T-helper 17 cell (primary cell): ENCODE data around the gene LHPP. TPM values are rescaled to one million over a fixed set of nuclear protein-coding genes. Genes with fewer than 3 reads are reported as not detected.
A peak's percentile ranks its signal among the peaks of the same experiment; 100 is the strongest.

ENCODE experiments used
- ATAC-seq: fragments of 150-1000 bp; cut with Tn5 transposase; 2 replicates; pipeline ENCODE4 v1.10.0; 2021; ENCODE audit warnings: mild to moderate bottlenecking, moderate library complexity
- DNase-seq, 3 donors: peaks; one replicate each; pipeline versions ENCODE4 v3.0.0 to v3.0.0-alpha.2; 2020 to 2021
- H3K9me3 ChIP-seq: one replicate; pipeline ENCODE4 v1.7.0; 2013; ENCODE audit warnings: low read length, mild to moderate bottlenecking; ENCODE audit not compliant: control insufficient read depth, poor library complexity, severe bottlenecking
- H3K27ac Mint-ChIP-seq: one replicate; pipeline ENCODE4 v1.8.0; 2022; ENCODE audit warnings: mild to moderate bottlenecking, moderate library complexity, mixed read lengths
- H3K27me3 Mint-ChIP-seq: one replicate; pipeline ENCODE4 v1.8.0; 2022; ENCODE audit warnings: mixed read lengths
- H3K36me3 Mint-ChIP-seq: one replicate; pipeline ENCODE4 v1.8.0; 2022; ENCODE audit warnings: low read depth, mixed read lengths
- H3K4me1 Mint-ChIP-seq: one replicate; pipeline ENCODE4 v1.8.0; 2022; ENCODE audit warnings: mild to moderate bottlenecking, mixed read lengths
- H3K4me3 Mint-ChIP-seq: one replicate; pipeline ENCODE4 v1.8.0; 2022; ENCODE audit warnings: mild to moderate bottlenecking, moderate library complexity, mixed read lengths
- total RNA-seq, 4 donors: library from RNA in 2 of 4; stranded (reverse) in 2 of 4; gene quantifications; one replicate each; pipeline ENCODE4 v1.2.3 and lab custom pipeline; 2022 to 2026

Gene LHPP
- total RNA-seq, 2 donors from 2014 or later = 19.9 to 21.1 TPM

- no peaks in the 10 kb centered on the region for H3K9me3 ChIP-seq
- Mint-ChIP-seq H3K27me3 (no peaks in the 10 kb centered on the region), H3K36me3 (peaks cover 3% of the 10 kb centered on the region), H3K4me1 (peaks cover 10% of the 10 kb centered on the region), H3K4me3 (no peak overlapping the region), H3K27ac (peak overlapping the region; percentile 77)
- no peak for ATAC-seq
- no peak for DNase-seq
These were observed 21.3 kb downstream of the LHPP start for GRCh38 chr10:124482876-124483275.

GRCh38 chr10:124484031-124484430 is 22.4 kb downstream of the LHPP start:
- H3K4me3 Mint-ChIP-seq = no peak overlapping the region
- no peak for ATAC-seq
- H3K27ac Mint-ChIP-seq = no peak overlapping the region
- no peak for DNase-seq
- peaks cover 3% of the 10 kb centered on the region for H3K36me3 Mint-ChIP-seq
- no peaks in the 10 kb centered on the region for H3K27me3 Mint-ChIP-seq
- peaks cover 10% of the 10 kb centered on the region for H3K4me1 Mint-ChIP-seq
- no peaks in the 10 kb centered on the region for H3K9me3 ChIP-seq

- Mint-ChIP-seq H3K36me3 (peaks cover 3% of the 10 kb centered on the region), H3K4me1 (peaks cover 10% of the 10 kb centered on the region), H3K4me3 (no peak overlapping the region), H3K27ac (no peak overlapping the region), H3K27me3 (no peaks in the 10 kb centered on the region)
- ATAC-seq (no peak), DNase-seq (no peak)
- no peaks in the 10 kb centered on the region for H3K9me3 ChIP-seq
These were observed 23.0 kb downstream of the LHPP start for GRCh38 chr10:124484661-124485060.

- DNase-seq = no peak
- no peaks in the 10 kb centered on the region for H3K27me3 Mint-ChIP-seq
- H3K36me3 Mint-ChIP-seq = peaks cover 7% of the 10 kb centered on the region
- ATAC-seq = no peak
- H3K27ac Mint-ChIP-seq = no peak overlapping the region
- no peak overlapping the region for H3K4me3 Mint-ChIP-seq
- no peaks in the 10 kb centered on the region for H3K9me3 ChIP-seq
- H3K4me1 Mint-ChIP-seq = peaks cover 8% of the 10 kb centered on the region
These were observed 25.0 kb downstream of the LHPP start for GRCh38 chr10:124486635-124487034.

- ATAC-seq = no peak
- Mint-ChIP-seq H3K27me3 (no peaks in the 10 kb centered on the region), H3K36me3 (peaks cover 4% of the 10 kb centered on the region), H3K4me1 (peaks cover 3% of the 10 kb centered on the region), H3K4me3 (no peak overlapping the region), H3K27ac (no peak overlapping the region)
- H3K9me3 ChIP-seq = no peaks in the 10 kb centered on the region
- DNase-seq = no peak
These were observed 29.5 kb downstream of the LHPP start for GRCh38 chr10:124491105-124491504.

GRCh38 chr10:124492266-124492665 is 30.6 kb downstream of the LHPP start:
- H3K27ac Mint-ChIP-seq = no peak overlapping the region
- no peak for ATAC-seq
- H3K36me3 Mint-ChIP-seq = peaks cover 4% of the 10 kb centered on the region
- H3K4me1 Mint-ChIP-seq = peaks cover 3% of the 10 kb centered on the region
- no peak for DNase-seq
- no peaks in the 10 kb centered on the region for H3K27me3 Mint-ChIP-seq
- H3K9me3 ChIP-seq = no peaks in the 10 kb centered on the region
- H3K4me3 Mint-ChIP-seq = no peak overlapping the region

GRCh38 chr10:124493214-124493882 is 31.7 kb downstream of the LHPP start:
- H3K9me3 ChIP-seq = no peaks in the 10 kb centered on the region
- peak overlapping the region; percentile 80 for H3K27ac Mint-ChIP-seq
- DNase-seq (no peak), ATAC-seq (no peak)
- H3K27me3 Mint-ChIP-seq = no peaks in the 10 kb centered on the region
- H3K4me3 Mint-ChIP-seq = no peak overlapping the region
- peaks cover 3% of the 10 kb centered on the region for H3K4me1 Mint-ChIP-seq
- H3K36me3 Mint-ChIP-seq = peaks cover 4% of the 10 kb centered on the region

GRCh38 chr10:124494046-124494807 is 32.6 kb downstream of the LHPP start:
- Mint-ChIP-seq H3K4me1 (peaks cover 3% of the 10 kb centered on the region), H3K36me3 (peaks cover 4% of the 10 kb centered on the region), H3K4me3 (peak overlapping the region; percentile 80), H3K27me3 (no peaks in the 10 kb centered on the region), H3K27ac (peak overlapping the region; percentile 80)
- DNase-seq (no peak), ATAC-seq (no peak)
- H3K9me3 ChIP-seq = no peaks in the 10 kb centered on the region

- Mint-ChIP-seq H3K36me3 (no peaks in the 10 kb centered on the region), H3K4me1 (peaks cover 3% of the 10 kb centered on the region), H3K27ac (no peak overlapping the region)
These were observed 33.5 kb downstream of the LHPP start for GRCh38 chr10:124495162-124495561.

GRCh38 chr10:124495725-124496124 is 34.1 kb downstream of the LHPP start:
- Mint-ChIP-seq H3K27me3 (no peaks in the 10 kb centered on the region), H3K4me3 (no peak overlapping the region), H3K27ac (no peak overlapping the region), H3K36me3 (no peaks in the 10 kb centered on the region), H3K4me1 (peaks cover 3% of the 10 kb centered on the region)
- no peak for DNase-seq
- no peak for ATAC-seq
- H3K9me3 ChIP-seq = no peaks in the 10 kb centered on the region

More at GRCh38 chr10:124495162-124495561, 33.5 kb downstream of the LHPP start:
- Mint-ChIP-seq H3K27me3 (no peaks in the 10 kb centered on the region), H3K4me3 (no peak overlapping the region)
- no peak for ATAC-seq
- DNase-seq = no peak
- no peaks in the 10 kb centered on the region for H3K9me3 ChIP-seq

GRCh38 chr10:124496150-124496549 is 34.5 kb downstream of the LHPP start:
- H3K9me3 ChIP-seq = no peaks in the 10 kb centered on the region
- Mint-ChIP-seq H3K4me1 (peaks cover 3% of the 10 kb centered on the region), H3K4me3 (no peak overlapping the region), H3K27me3 (no peaks in the 10 kb centered on the region), H3K36me3 (no peaks in the 10 kb centered on the region), H3K27ac (no peak overlapping the region)
- ATAC-seq = no peak
- DNase-seq = no peak

- no peak for DNase-seq
- no peaks in the 10 kb centered on the region for H3K9me3 ChIP-seq
- Mint-ChIP-seq H3K36me3 (no peaks in the 10 kb centered on the region), H3K4me3 (no peak overlapping the region), H3K4me1 (peaks cover 3% of the 10 kb centered on the region), H3K27me3 (no peaks in the 10 kb centered on the region), H3K27ac (no peak overlapping the region)
- no peak for ATAC-seq
These were observed 35.0 kb downstream of the LHPP start for GRCh38 chr10:124496620-124497019.

- Mint-ChIP-seq H3K36me3 (no peaks in the 10 kb centered on the region), H3K27me3 (no peaks in the 10 kb centered on the region), H3K4me3 (no peak overlapping the region)
These were observed 35.7 kb downstream of the LHPP start for GRCh38 chr10:124497196-124497881.

More at GRCh38 chr10:124497196-124497881, 35.7 kb downstream of the LHPP start:
- DNase-seq (no peak), ATAC-seq (no peak)
- Mint-ChIP-seq H3K27ac (no peak overlapping the region), H3K4me1 (peaks cover 3% of the 10 kb centered on the region)
- no peaks in the 10 kb centered on the region for H3K9me3 ChIP-seq
